A549 (cell line): ENCODE data around the gene ECE1. TPM values are rescaled to one million over a fixed set of nuclear protein-coding genes. Genes with fewer than 3 reads are reported as not detected.

Experiments used
- ATAC-seq, 2 experiments: fragments of 200-7000 bp in 1 of 2; fragments of >200 bp in 1 of 2; cut with Nextera tagmentation in 1 of 2; cut with Tn5 transposase in 1 of 2; 3 replicates each; pipeline versions ENCODE4 v1.8.0 to v1.9.1; 2018 to 2020; ENCODE audit warnings: mild to moderate bottlenecking in 1 of 2, moderate library complexity in 1 of 2
- CTCF ChIA-PET: fragments of 300-600 bp; sonication (Branson Sonifier 250); formaldehyde crosslinking; extraction: SDS; loops from one replicate; lab custom pipeline; 2021; ENCODE audit warnings: antibody characterized with exemption, inconsistent platforms; lab: Yijun Ruan, JAX
- POLR2A ChIA-PET: fragments of 350-600 bp; formaldehyde crosslinking; extraction: SDS; loops from one replicate; lab custom pipeline; 2021; ENCODE audit warnings: antibody characterized with exemption, inconsistent platforms; lab: Yijun Ruan, JAX
- DNase-seq, 2 experiments: peaks; one replicate each; pipeline versions ENCODE4 v3.0.0 to v3.0.0-alpha.2; 2011 to 2016; ENCODE audit warnings: low read depth in 1 of 2, low spot score in 1 of 2
- FAIRE-seq: peaks from 2 replicates; lab custom pipeline; 2011; peaks lifted over from hg19 to GRCh38; lab: Jason Lieb, UNC
- H3K27ac ChIP-seq, 2 experiments: fragments of >200 bp; sonication (Bioruptor Twin); formaldehyde crosslinking; 3 replicates each; pipeline ENCODE4 v1.5.1; 2016 to 2017
- H3K4me1 ChIP-seq: fragments of >200 bp; sonication (Bioruptor Twin); formaldehyde crosslinking; 3 replicates; pipeline ENCODE4 v1.6.1; 2016
- H3K4me2 ChIP-seq: fragments of >200 bp; sonication (Bioruptor Twin); formaldehyde crosslinking; 3 replicates; pipeline ENCODE4 v1.6.1; 2016
- H3K4me3 ChIP-seq: fragments of >200 bp; sonication (Bioruptor Twin); formaldehyde crosslinking; 3 replicates; pipeline ENCODE4 v1.5.1; 2016
- H3K9me3 ChIP-seq: fragments of >200 bp; sonication (Bioruptor Twin); formaldehyde crosslinking; 3 replicates; pipeline ENCODE4 v1.6.1; 2016
- BHLHE40 ChIP-seq: IDR thresholded peaks from 2 replicates; pipeline ENCODE4 v1.6.1; 2012; ENCODE audit warnings: low read depth, low read length, inconsistent platforms
- CBX2 ChIP-seq: fragments of 200-600 bp; sonication (generic); IDR thresholded peaks from 2 replicates; pipeline ENCODE4 v1.6.1; 2016; ENCODE audit warnings: low read depth, mild to moderate bottlenecking, borderline replicate concordance
- CEBPB ChIP-seq, 2 experiments: fragments of >200 bp in 1 of 2; sonication (Bioruptor Twin) in 1 of 2; formaldehyde crosslinking in 1 of 2; IDR thresholded peaks; 2 replicates each; pipeline ENCODE4 v1.6.1; 2012 to 2016
- CHD4 ChIP-seq: fragments of 200-600 bp; sonication (generic); IDR thresholded peaks from 2 replicates; pipeline ENCODE4 v1.6.1; 2016; ENCODE audit warnings: antibody characterized with exemption, mild to moderate bottlenecking, borderline replicate concordance
- FOSL2 ChIP-seq, 2 experiments: fragments of 450-650 bp in 1 of 2; fragments of >200 bp in 1 of 2; sonication (Bioruptor Twin) in 1 of 2; formaldehyde crosslinking; IDR thresholded peaks; 2 replicates each; pipeline versions ENCODE4 v1.5.0 to v1.6.1; 2016 to 2020; ENCODE audit warnings: mild to moderate bottlenecking in 1 of 2, moderate library complexity in 1 of 2
- GATA3 ChIP-seq: IDR thresholded peaks from 2 replicates; pipeline ENCODE4 v1.6.1; 2012; ENCODE audit warnings: borderline replicate concordance
- HOXB13 ChIP-seq: fragments of 250-450 bp; sonication (Bioruptor Pico); IDR thresholded peaks from 2 replicates; pipeline ENCODE4 v1.5.0; 2020; ENCODE audit warnings: low read depth, mild to moderate bottlenecking, moderate library complexity
- HOXB5 ChIP-seq: fragments of 250-450 bp; sonication (Bioruptor Pico); IDR thresholded peaks from 2 replicates; pipeline ENCODE4 v1.5.0; 2020; ENCODE audit warnings: mild to moderate bottlenecking, moderate library complexity
- JUN ChIP-seq, 2 experiments: fragments of >200 bp; sonication (Bioruptor Twin); formaldehyde crosslinking; IDR thresholded peaks; 2 replicates in 1 of 2; 3 replicates in 1 of 2; pipeline ENCODE4 v1.6.1; 2016 to 2017
- KDM5A ChIP-seq: fragments of 200-600 bp; sonication (generic); IDR thresholded peaks from 2 replicates; pipeline ENCODE4 v1.6.1; 2016; ENCODE audit warnings: antibody characterized with exemption, mild to moderate bottlenecking
- NR3C1 ChIP-seq: fragments of >200 bp; sonication (Bioruptor Twin); formaldehyde crosslinking; IDR thresholded peaks from 3 replicates; pipeline ENCODE4 v1.6.1; 2017
- TFCP2L1 ChIP-seq: fragments of 250-450 bp; sonication (Bioruptor Pico); IDR thresholded peaks from 2 replicates; pipeline ENCODE4 v1.5.0; 2021; ENCODE audit warnings: mild to moderate bottlenecking
- TP53 ChIP-seq: fragments of 250-450 bp; sonication (Bioruptor Pico); IDR thresholded peaks from 2 replicates; pipeline ENCODE4 v1.5.0; 2021; ENCODE audit warnings: mild to moderate bottlenecking, moderate library complexity
- ZFP36 ChIP-seq: fragments of 450-650 bp; IDR thresholded peaks from 2 replicates; pipeline ENCODE4 v1.6.1; 2014; ENCODE audit warnings: borderline replicate concordance; ENCODE audit not compliant: partially characterized antibody
- ZNF302 ChIP-seq: fragments of 250-450 bp; sonication (Bioruptor Pico); IDR thresholded peaks from 2 replicates; pipeline ENCODE4 v1.9.0; 2021; ENCODE audit warnings: inconsistent platforms, mild to moderate bottlenecking, moderate library complexity
- WGBS: methylation state at CpG from one replicate; pipeline ENCODE4 v1.1.6; 2017; ENCODE audit errors: missing lambda C conversion rate; 5-methylcytosine and 5-hydroxymethylcytosine counted together
- polyA plus RNA-seq, 4 experiments: library from polyadenylated mRNA; depleted of rRNA in 3 of 4; stranded (reverse); fragments of >200 nt; fragmentation: RNase III in 1 of 4; extraction: RNeasy Plus Mini Kit Qiagen cat#74134 plus additional on column Dnase treatment in 1 of 4; gene quantifications; 2 replicates in 3 of 4; 3 replicates in 1 of 4; pipeline ENCODE4 v1.2.3, GENCODE V29; 2011 to 2017
- TF ChIP-seq, protein P1 (sequence below): fragments of 250-450 bp; sonication (Bioruptor Pico); IDR thresholded peaks from 2 replicates; pipeline ENCODE4 v1.5.0; 2020; ENCODE audit warnings: low read depth, mild to moderate bottlenecking, moderate library complexity
- TF ChIP-seq, protein P2 (sequence below): fragments of >200 bp; sonication (Bioruptor Twin); formaldehyde crosslinking; IDR thresholded peaks from 3 replicates; pipeline ENCODE4 v1.5.1; 2016
- TF ChIP-seq, protein P3 (sequence below): fragments of >200 bp; sonication (Bioruptor Twin); formaldehyde crosslinking; IDR thresholded peaks from 2 replicates; pipeline ENCODE4 v1.6.1; 2016

The ECE1 gene
- polyA plus RNA-seq, 2 of the 4 experiments (the other 2 are of a cell fraction) = 45.7 to 86.4 TPM

DNA sequence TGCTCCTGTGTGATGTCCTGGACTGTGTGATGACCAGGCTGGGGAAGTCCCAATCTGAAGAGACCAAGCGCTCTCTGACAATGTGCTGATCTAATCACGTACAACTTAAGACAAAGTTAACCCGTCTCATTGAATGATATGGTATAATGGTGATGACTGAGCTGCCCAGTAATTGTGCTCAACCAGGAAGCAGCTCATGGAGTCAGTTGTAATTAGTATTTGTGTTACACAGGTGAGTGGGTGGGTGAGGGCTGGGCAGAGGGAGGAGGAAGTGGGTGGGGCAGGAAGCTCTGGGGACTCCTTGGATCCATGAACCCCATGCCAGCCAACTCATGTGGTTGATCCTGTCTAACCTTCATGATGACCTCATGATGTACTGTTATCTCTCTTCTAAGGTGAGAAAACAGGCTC, 8.7 kb upstream of the ECE1 start:
- TF ChIP-seq, protein P1, sequence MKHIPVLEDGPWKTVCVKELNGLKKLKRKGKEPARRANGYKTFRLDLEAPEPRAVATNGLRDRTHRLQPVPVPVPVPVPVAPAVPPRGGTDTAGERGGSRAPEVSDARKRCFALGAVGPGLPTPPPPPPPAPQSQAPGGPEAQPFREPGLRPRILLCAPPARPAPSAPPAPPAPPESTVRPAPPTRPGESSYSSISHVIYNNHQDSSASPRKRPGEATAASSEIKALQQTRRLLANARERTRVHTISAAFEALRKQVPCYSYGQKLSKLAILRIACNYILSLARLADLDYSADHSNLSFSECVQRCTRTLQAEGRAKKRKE (CRISPR knock-in tag) = no peak
- TF ChIP-seq FOSL2 (IDR thresholded peaks at IDR 0.05) (no peak), FOSL2 (CRISPR knock-in tag; IDR thresholded peaks at IDR 0.05) (no peak)
- no peak overlapping the region for H3K4me3 ChIP-seq
- ChIA-PET POLR2A (no interaction called here), CTCF (interaction anchor here (0.7 to 4.5 kb wide), 7 partner anchors 17 to 70 kb away, joined by 3 to 17 read pairs (median 5); no protein-coding TSS in a partner anchor)
- no peak for ATAC-seq
- no peak overlapping the region for H3K27ac ChIP-seq
- WGBS = 90% methylated on average over 3 of the region's 3 CpGs
- no peak for FAIRE-seq
- H3K4me2 ChIP-seq = no peak overlapping the region
- peaks cover 31% of the 10 kb centered on the region for H3K4me1 ChIP-seq
- no peaks in the 10 kb centered on the region for H3K9me3 ChIP-seq
- DNase-seq = no peak

DNA sequence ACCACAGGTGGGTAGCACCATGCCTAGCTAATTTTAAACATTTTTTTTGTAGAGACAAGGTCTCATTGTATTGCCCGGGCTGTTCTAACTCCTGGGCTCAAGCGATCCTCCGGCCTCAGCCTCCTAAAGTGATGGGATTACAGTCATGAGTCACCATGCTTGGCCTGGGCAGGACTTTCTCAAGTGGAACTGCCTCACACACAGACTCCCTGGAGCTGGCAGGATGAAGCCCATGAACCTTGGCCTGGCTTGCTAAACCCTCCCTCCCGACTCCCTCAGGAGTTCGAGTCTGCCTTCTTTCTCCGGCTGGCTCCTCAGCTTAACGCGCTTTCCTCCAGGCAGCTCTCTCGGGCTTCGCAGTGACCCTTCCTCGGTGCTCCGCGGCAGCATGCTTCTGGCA, 7.7 kb upstream of the ECE1 start:
- no peak overlapping the region for H3K4me2 ChIP-seq
- TF ChIP-seq ZNF302 (CRISPR knock-in tag) (no peak), CHD4 (no peak), CBX2 (no peak)
- 83% methylated on average over 13 of the region's 13 CpGs for WGBS
- no peaks in the 10 kb centered on the region for H3K9me3 ChIP-seq
- ATAC-seq (no peak), DNase-seq (no peak), FAIRE-seq (no peak)
- POLR2A ChIA-PET = no interaction called here
- no peak overlapping the region for H3K27ac ChIP-seq
- H3K4me1 ChIP-seq = peaks cover 29% of the 10 kb centered on the region
- H3K4me3 ChIP-seq = no peak overlapping the region
- CTCF ChIA-PET = interaction anchor here (0.8 to 4.5 kb wide), 5 partner anchors 32 to 71 kb away, joined by 3 to 17 read pairs (median 5); no protein-coding TSS in a partner anchor

DNA sequence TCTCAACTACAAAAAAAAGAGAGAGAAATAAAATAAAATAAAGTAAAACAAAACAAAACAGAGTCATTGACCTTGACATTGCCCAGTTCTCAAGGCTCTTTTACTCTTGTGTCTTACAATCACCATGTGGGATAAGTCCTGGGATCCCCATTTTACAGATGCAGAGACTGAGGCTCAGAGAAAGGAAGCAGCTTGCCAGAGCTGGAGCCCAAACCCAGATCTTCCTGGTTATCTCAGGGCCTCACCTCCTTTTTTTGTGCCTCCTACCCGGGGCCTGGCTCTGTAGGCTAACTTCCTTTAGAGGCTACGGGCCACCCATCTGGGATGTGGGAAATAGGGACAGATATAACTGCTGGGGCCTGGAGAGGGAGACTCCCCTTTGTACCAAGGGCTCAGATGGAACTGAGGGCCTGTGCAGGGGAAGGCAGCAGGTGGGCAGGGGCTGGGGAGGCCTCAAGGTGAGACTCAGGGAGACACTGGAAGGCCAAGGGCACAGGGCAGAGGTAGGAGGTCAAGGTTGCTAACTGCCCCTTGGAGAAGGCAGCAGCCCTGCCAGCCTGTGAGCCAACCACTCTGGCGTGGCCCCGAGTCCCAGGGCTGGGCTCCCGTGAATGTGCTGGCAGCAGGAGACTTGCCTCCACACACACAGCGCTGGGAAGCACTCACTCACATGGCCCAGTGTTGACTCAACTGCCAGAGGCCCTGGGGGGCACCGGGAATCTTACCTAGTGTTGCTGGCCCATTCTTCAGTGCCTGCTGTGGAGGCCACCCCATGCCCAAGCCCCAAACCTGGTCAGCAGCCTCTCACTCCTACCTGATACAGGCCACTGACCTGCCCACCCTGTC, 6.5 kb upstream of the ECE1 start:
- H3K4me3 ChIP-seq = no peak overlapping the region
- no peak for ATAC-seq
- POLR2A ChIA-PET = no interaction called here

DNA sequence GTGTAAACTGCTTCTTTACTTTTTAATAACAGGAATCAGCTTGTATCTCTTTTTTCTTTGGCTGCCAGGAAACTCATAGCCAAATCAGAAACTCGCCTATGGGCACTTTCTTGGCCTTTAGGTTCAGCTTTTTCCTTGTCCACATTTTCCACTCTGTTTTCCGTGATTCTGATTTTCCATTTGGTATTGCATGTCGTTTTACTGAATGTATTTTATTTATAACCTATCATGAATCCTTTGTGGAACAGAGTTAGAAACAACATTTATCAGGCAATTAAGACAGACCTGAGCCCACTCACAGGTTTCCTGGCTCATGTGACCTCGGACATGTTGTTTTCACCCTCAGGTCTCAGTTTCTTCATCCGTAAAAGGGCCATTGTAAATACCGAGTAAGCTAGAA, 5.3 kb upstream of the ECE1 start:
- ATAC-seq (no peak), FAIRE-seq (no peak), DNase-seq (no peak)
- Histone ChIP-seq H3K4me2 (no peak overlapping the region), H3K4me1 (peaks cover 44% of the 10 kb centered on the region), H3K9me3 (no peaks in the 10 kb centered on the region), H3K27ac (no peak overlapping the region), H3K4me3 (no peak overlapping the region)
- WGBS = 89% methylated on average over 6 of the region's 6 CpGs
- POLR2A ChIA-PET = no interaction called here
- CTCF ChIA-PET = interaction anchor here (0.9 to 2.0 kb wide), 4 partner anchors 18 to 41 kb away, joined by 3 to 6 read pairs (median 4); no protein-coding TSS in a partner anchor
- TF ChIP-seq CEBPB (IDR thresholded peaks at IDR 0.05) (no peak), TP53 (CRISPR knock-in tag) (no peak), JUN (IDR thresholded peaks at IDR 0.05) (no peak), CHD4 (no peak), KDM5A (no peak), BHLHE40 (no peak), HOXB13 (no peak), HOXB5 (CRISPR knock-in tag) (no peak), TFCP2L1 (CRISPR knock-in tag) (no peak), ZFP36 (no peak), NR3C1 (no peak)
- TF ChIP-seq, protein P2, sequence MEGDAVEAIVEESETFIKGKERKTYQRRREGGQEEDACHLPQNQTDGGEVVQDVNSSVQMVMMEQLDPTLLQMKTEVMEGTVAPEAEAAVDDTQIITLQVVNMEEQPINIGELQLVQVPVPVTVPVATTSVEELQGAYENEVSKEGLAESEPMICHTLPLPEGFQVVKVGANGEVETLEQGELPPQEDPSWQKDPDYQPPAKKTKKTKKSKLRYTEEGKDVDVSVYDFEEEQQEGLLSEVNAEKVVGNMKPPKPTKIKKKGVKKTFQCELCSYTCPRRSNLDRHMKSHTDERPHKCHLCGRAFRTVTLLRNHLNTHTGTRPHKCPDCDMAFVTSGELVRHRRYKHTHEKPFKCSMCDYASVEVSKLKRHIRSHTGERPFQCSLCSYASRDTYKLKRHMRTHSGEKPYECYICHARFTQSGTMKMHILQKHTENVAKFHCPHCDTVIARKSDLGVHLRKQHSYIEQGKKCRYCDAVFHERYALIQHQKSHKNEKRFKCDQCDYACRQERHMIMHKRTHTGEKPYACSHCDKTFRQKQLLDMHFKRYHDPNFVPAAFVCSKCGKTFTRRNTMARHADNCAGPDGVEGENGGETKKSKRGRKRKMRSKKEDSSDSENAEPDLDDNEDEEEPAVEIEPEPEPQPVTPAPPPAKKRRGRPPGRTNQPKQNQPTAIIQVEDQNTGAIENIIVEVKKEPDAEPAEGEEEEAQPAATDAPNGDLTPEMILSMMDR = no peak
- TF ChIP-seq, protein P3, sequence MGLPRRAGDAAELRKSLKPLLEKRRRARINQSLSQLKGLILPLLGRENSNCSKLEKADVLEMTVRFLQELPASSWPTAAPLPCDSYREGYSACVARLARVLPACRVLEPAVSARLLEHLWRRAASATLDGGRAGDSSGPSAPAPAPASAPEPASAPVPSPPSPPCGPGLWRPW = no peak

More for the DNA sequence above, 6.5 kb upstream of the ECE1 start:
- 88% methylated on average over 4 of the region's 7 CpGs for WGBS
- peaks cover 33% of the 10 kb centered on the region for H3K4me1 ChIP-seq
- TF ChIP-seq GATA3 (no peak), HOXB5 (CRISPR knock-in tag) (no peak)
- H3K9me3 ChIP-seq = no peaks in the 10 kb centered on the region
- CTCF ChIA-PET = interaction anchor here (0.9 to 4.5 kb wide), 3 partner anchors 25 to 72 kb away, joined by 3 to 17 read pairs (median 5); no protein-coding TSS in a partner anchor
- no peak for DNase-seq
- no peak for FAIRE-seq
- H3K4me2 ChIP-seq = no peak overlapping the region
- H3K27ac ChIP-seq = no peak overlapping the region
